Left lung (tissue), 10 donors: ENCODE data around the gene AARS2. TPM values are rescaled to one million over a fixed set of nuclear protein-coding genes. Genes with fewer than 3 reads are reported as not detected.

ENCODE experiments used
- ATAC-seq: fragments of 200-7000 bp; cut with Tn5 transposase; one replicate; pipeline ENCODE4 v1.9.1; 2020; ENCODE audit warnings: moderate library complexity
- DNase-seq, 4 donors: peaks; one replicate each; pipeline ENCODE4 v3.0.0-alpha.2; 2013 to 2020
- H3K27ac ChIP-seq, 2 donors: fragments of 200-600 bp; sonication (generic) in 1 of 2; one replicate each; pipeline versions ENCODE4 v1.5.0 to v1.8.0; 2020 to 2021
- H3K27me3 ChIP-seq, 2 donors: fragments of 200-600 bp; sonication (generic) in 1 of 2; one replicate each; pipeline versions ENCODE4 v1.5.0 to v1.8.0; 2020 to 2021
- H3K36me3 ChIP-seq, 2 donors: fragments of 200-600 bp; sonication (generic) in 1 of 2; one replicate each; pipeline versions ENCODE4 v1.5.0 to v1.8.0; 2020 to 2021
- H3K4me1 ChIP-seq, 2 donors: fragments of 200-600 bp; one replicate each; pipeline ENCODE4 v1.8.0; 2021
- H3K4me3 ChIP-seq, 2 donors: fragments of 200-600 bp; sonication (generic) in 1 of 2; one replicate each; pipeline versions ENCODE4 v1.5.0 to v1.8.0; 2020 to 2021; ENCODE audit warnings: mild to moderate bottlenecking in 1 of 2
- H3K9me3 ChIP-seq, 2 donors: fragments of 200-600 bp; sonication (generic) in 1 of 2; one replicate each; pipeline versions ENCODE4 v1.5.0 to v1.8.0; 2020 to 2021
- intact Hi-C, 2 donors: fragments of 100-400 bp; cut with DNase I; formaldehyde crosslinking; loops; one replicate each; pipeline versions ENCODE4 v1.11.2 to v1.14.2; 2022
- polyA plus RNA-seq, 6 donors: library from polyadenylated mRNA; unstranded; fragments of 120-200 nt; gene quantifications; one replicate each; pipeline ENCODE4 v1.2.1, GENCODE V29; 2013; ENCODE audit not compliant: insufficient read length in 6 of 6
- total RNA-seq, 2 donors: library from RNA; stranded (reverse); fragmentation: NEBNext Ultra II Directional; extraction: Animal tissue kit (Norgen Biotek cat#: 25700); gene quantifications; one replicate each; pipeline ENCODE4 v1.2.1, GENCODE V29; 2021
- TF ChIP-seq, protein P1 (sequence below), 2 donors: fragments of 200-600 bp; sonication (generic) in 1 of 2; IDR thresholded peaks; one replicate each; pipeline versions ENCODE4 v1.5.0 to v1.8.0; 2021; ENCODE audit warnings: antibody characterized with exemption in 2 of 2
- donor health status: DM: no; HTN: yes; CAD: no.
- donor health status: DM: no; HTN: no; CAD: no.

The AARS2 gene
- total and polyA plus RNA-seq, 8 donors = 10.8 to 18.8 (median 16.2) TPM

GRCh38 chr6:44297063-44298038 lies 15.8 kb downstream of the AARS2 start:
- Histone ChIP-seq H3K36me3 (peaks cover 0 to 25% of the 10 kb centered on the region in 2 donors), H3K27me3 (peaks cover 39 to 66% of the 10 kb centered on the region in 2 donors), H3K9me3 (no peaks in the 10 kb centered on the region), H3K4me1 (peaks cover 8 to 15% of the 10 kb centered on the region in 2 donors), H3K27ac (no peak overlapping the region), H3K4me3 (peak overlapping the region; percentile 15 to 22)
- TF ChIP-seq, protein P1, sequence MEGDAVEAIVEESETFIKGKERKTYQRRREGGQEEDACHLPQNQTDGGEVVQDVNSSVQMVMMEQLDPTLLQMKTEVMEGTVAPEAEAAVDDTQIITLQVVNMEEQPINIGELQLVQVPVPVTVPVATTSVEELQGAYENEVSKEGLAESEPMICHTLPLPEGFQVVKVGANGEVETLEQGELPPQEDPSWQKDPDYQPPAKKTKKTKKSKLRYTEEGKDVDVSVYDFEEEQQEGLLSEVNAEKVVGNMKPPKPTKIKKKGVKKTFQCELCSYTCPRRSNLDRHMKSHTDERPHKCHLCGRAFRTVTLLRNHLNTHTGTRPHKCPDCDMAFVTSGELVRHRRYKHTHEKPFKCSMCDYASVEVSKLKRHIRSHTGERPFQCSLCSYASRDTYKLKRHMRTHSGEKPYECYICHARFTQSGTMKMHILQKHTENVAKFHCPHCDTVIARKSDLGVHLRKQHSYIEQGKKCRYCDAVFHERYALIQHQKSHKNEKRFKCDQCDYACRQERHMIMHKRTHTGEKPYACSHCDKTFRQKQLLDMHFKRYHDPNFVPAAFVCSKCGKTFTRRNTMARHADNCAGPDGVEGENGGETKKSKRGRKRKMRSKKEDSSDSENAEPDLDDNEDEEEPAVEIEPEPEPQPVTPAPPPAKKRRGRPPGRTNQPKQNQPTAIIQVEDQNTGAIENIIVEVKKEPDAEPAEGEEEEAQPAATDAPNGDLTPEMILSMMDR (IDR thresholded peaks at IDR 0.05) = no peak
- intact Hi-C loops = no loop called here
- DNase-seq = peak in 3 of 4 donors; percentile 22 to 86 (median 59)
- peak; percentile 76 for ATAC-seq

GRCh38 chr6:44294832-44295791 lies 18.0 kb downstream of the AARS2 start:
- Histone ChIP-seq H3K36me3 (peaks cover 0 to 2% of the 10 kb centered on the region in 2 donors), H3K4me1 (peaks cover 8 to 15% of the 10 kb centered on the region in 2 donors), H3K9me3 (no peaks in the 10 kb centered on the region), H3K27me3 (peaks cover 39 to 89% of the 10 kb centered on the region in 2 donors), H3K27ac (no peak overlapping the region), H3K4me3 (no peak overlapping the region)
- TF ChIP-seq, protein P1 (IDR thresholded peaks at IDR 0.05) = no peak
- ATAC-seq = no peak
- DNase-seq = no peak
- intact Hi-C loops = no loop called here

GRCh38 chr6:44292661-44293365 lies 20.3 kb downstream of the AARS2 start:
- Histone ChIP-seq H3K27ac (no peak overlapping the region), H3K4me3 (no peak overlapping the region), H3K9me3 (no peaks in the 10 kb centered on the region), H3K4me1 (peaks cover 8 to 10% of the 10 kb centered on the region in 2 donors), H3K27me3 (peaks cover 33 to 100% of the 10 kb centered on the region in 2 donors), H3K36me3 (no peaks in the 10 kb centered on the region)
- ATAC-seq (no peak), DNase-seq (no peak)
- TF ChIP-seq, protein P1 (IDR thresholded peaks at IDR 0.05) = no peak
- intact Hi-C loops = no loop called here

DNA sequence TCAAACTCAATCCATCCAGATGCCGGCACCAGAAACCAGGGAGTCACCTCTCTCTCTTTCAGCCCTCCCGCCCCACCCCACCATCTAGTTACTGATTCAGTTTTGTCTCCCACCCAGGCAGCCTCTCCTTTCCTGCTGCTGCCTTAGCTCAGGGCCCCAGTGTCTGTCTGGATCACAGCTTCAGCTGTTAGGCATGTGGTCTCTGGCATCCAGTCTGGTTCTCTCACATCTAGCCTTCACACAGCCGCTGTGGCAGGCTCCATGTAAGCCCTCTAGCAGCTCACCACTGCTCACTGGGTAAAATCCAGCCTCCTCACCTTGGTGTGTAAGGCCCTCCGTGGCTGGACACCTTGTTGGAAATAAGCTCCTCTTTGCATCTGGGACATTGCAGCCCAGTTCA lies 21.3 kb downstream of the AARS2 start:
- DNase-seq (no peak), ATAC-seq (no peak)
- Histone ChIP-seq H3K4me1 (peaks cover 0 to under 1% of the 10 kb centered on the region in 2 donors), H3K27me3 (peaks cover 24 to 100% of the 10 kb centered on the region in 2 donors), H3K27ac (no peak overlapping the region), H3K9me3 (no peaks in the 10 kb centered on the region), H3K36me3 (no peaks in the 10 kb centered on the region), H3K4me3 (no peak overlapping the region)
- TF ChIP-seq, protein P1 (IDR thresholded peaks at IDR 0.05) = no peak
- intact Hi-C loops = no loop called here
